Endothelial cell of umbilical vein (primary cell): ENCODE results near the gene CHMP4B. TPM values are rescaled to one million over a fixed set of nuclear protein-coding genes. Genes with fewer than 3 reads are reported as not detected.

Experiments used
- BruUV-seq: library from RNA; stranded (reverse); fragments of 400-500 nt; replicated peaks from 2 replicates; lab custom pipeline; 2021; lab: Mats Ljungman, UMichigan
- CTCF ChIA-PET: fragments of 300-600, 350-600 bp; sonication (Branson Sonifier 250); formaldehyde crosslinking; loops from one replicate; lab custom pipeline; 2021; ENCODE audit warnings: antibody characterized with exemption, inconsistent platforms; lab: Charles Lee
- POLR2A ChIA-PET: fragments of 300-600, 350-600 bp; sonication (Branson Sonifier 250); formaldehyde crosslinking; loops from one replicate; lab custom pipeline; 2021; ENCODE audit warnings: antibody characterized with exemption, inconsistent platforms; lab: Charles Lee
- DNase-seq: peaks from one replicate; pipeline ENCODE4 v3.0.0-alpha.2; 2011; ENCODE audit warnings: low read depth, low spot score
- FAIRE-seq: peaks from 2 replicates; lab custom pipeline; 2011; peaks lifted over from hg19 to GRCh38; lab: Jason Lieb, UNC
- H2AFZ ChIP-seq: 2 replicates; pipeline ENCODE4 v1.6.0; 2012; ENCODE audit warnings: low read depth, low read length, control low read depth, inconsistent platforms
- H3K27ac ChIP-seq: 2 replicates; pipeline ENCODE4 v1.5.1; 2011; ENCODE audit warnings: low read depth, mild to moderate bottlenecking, control low read depth, low read length, moderate library complexity; ENCODE audit not compliant: insufficient read depth
- H3K27me3 ChIP-seq, 2 experiments: 2 replicates each; pipeline versions ENCODE4 v1.6.0 to v1.6.1; 2011; ENCODE audit warnings: low read length in 2 of 2, mixed read lengths in 1 of 2; ENCODE audit not compliant: control insufficient read depth in 2 of 2, insufficient read depth in 2 of 2
- H3K36me3 ChIP-seq, 2 experiments: 2 replicates in 1 of 2; 3 replicates in 1 of 2; pipeline ENCODE4 v1.5.1; 2011; ENCODE audit warnings: low read length in 2 of 2, mild to moderate bottlenecking in 1 of 2, moderate library complexity in 1 of 2; ENCODE audit not compliant: control insufficient read depth in 2 of 2, insufficient read depth in 2 of 2; ENCODE audit errors: extremely low read depth in 1 of 2
- H3K4me1 ChIP-seq: 3 replicates; pipeline ENCODE4 v1.5.1; 2011; ENCODE audit warnings: mild to moderate bottlenecking, low read length; ENCODE audit not compliant: control insufficient read depth, insufficient read depth; ENCODE audit errors: extremely low read depth
- H3K4me2 ChIP-seq: 2 replicates; pipeline ENCODE4 v1.6.1; 2011; ENCODE audit warnings: low read length, control low read depth, mixed read lengths; ENCODE audit not compliant: insufficient read depth
- H3K4me3 ChIP-seq, 3 experiments: fragments of 200-600 bp in 1 of 3; sonication (generic), shearing (Covaris generic) in 1 of 3; replicated peaks in 1 of 3; 2 replicates each; pipeline ENCODE4 v1.5.1; 2011 to 2016; ENCODE audit warnings: control low read depth in 3 of 3, low read length in 3 of 3, mild to moderate bottlenecking in 2 of 3, inconsistent platforms in 1 of 3, low read depth in 1 of 3, moderate library complexity in 1 of 3; ENCODE audit not compliant: insufficient read depth in 1 of 3
- H3K79me2 ChIP-seq: 2 replicates; pipeline ENCODE4 v1.6.0; 2012; ENCODE audit warnings: low read length, inconsistent platforms; ENCODE audit not compliant: control insufficient read depth, insufficient read depth
- H3K9ac ChIP-seq: replicated peaks from 2 replicates; pipeline ENCODE3; 2011; ENCODE audit warnings: low read length, control low read depth; ENCODE audit not compliant: insufficient read depth; ENCODE audit errors: extremely low read depth
- H3K9me1 ChIP-seq: replicated peaks from 3 replicates; pipeline ENCODE4 v1.6.0; 2011; ENCODE audit warnings: mild to moderate bottlenecking, low read length; ENCODE audit not compliant: control insufficient read depth, insufficient read depth; ENCODE audit errors: extremely low read depth
- H3K9me3 ChIP-seq: replicated peaks from 2 replicates; pipeline ENCODE4 v1.5.1; 2012; ENCODE audit warnings: low read length, inconsistent platforms; ENCODE audit not compliant: control insufficient read depth, insufficient read depth
- H4K20me1 ChIP-seq: replicated peaks from 2 replicates; pipeline ENCODE3; 2011; ENCODE audit warnings: mild to moderate bottlenecking, low read length; ENCODE audit not compliant: control insufficient read depth, insufficient read depth; ENCODE audit errors: extremely low read depth
- EZH2 ChIP-seq: IDR thresholded peaks from 2 replicates; pipeline ENCODE4 v1.6.1; 2012; ENCODE audit warnings: borderline replicate concordance, low read depth, mild to moderate bottlenecking, moderate library complexity, low read length, inconsistent platforms; ENCODE audit not compliant: severe bottlenecking
- FOS ChIP-seq: IDR thresholded peaks from 2 replicates; pipeline ENCODE4 v1.6.1; 2011; ENCODE audit warnings: mild to moderate bottlenecking, low read length, moderate library complexity, borderline replicate concordance; ENCODE audit not compliant: insufficient read depth
- GATA2 ChIP-seq: IDR thresholded peaks from 2 replicates; pipeline ENCODE4 v1.7.0; 2011; ENCODE audit warnings: low read depth, mild to moderate bottlenecking, moderate library complexity, mixed read lengths, low read length; ENCODE audit not compliant: insufficient read length, insufficient read depth
- JUN ChIP-seq: IDR thresholded peaks from 2 replicates; pipeline ENCODE4 v1.6.1; 2011; ENCODE audit warnings: borderline replicate concordance, low read depth; ENCODE audit not compliant: insufficient read length, insufficient read depth
- MYC ChIP-seq: IDR thresholded peaks from one replicate; pipeline ENCODE4 v1.6.1; 2011; ENCODE audit warnings: mild to moderate bottlenecking, low read depth, low read length
- POLR2A ChIP-seq: IDR thresholded peaks from 2 replicates; pipeline ENCODE4 v1.6.1; 2012; ENCODE audit warnings: low read depth, mild to moderate bottlenecking, control low read depth, low read length
- POLR2AphosphoS5 ChIP-seq: IDR thresholded peaks from 2 replicates; pipeline ENCODE4 v1.6.1; 2012; ENCODE audit warnings: low read depth, mild to moderate bottlenecking, control low read depth, low read length, moderate library complexity; ENCODE audit not compliant: insufficient read depth
- dilution Hi-C: fragments of 300-500 bp; cut with MboI; formaldehyde crosslinking; loops from one replicate; pipeline ENCODE4 v1.15.0; 2019; ENCODE audit warnings: low sequenced_read_pairs; ENCODE audit not compliant: extremely low pct_ligation_motif_present
- intact Hi-C: fragments of 100-400 bp; cut with micrococcal nuclease; formaldehyde crosslinking; loops from one replicate; pipeline ENCODE4 v1.10.0; 2022
- polyA plus RNA-seq, 4 experiments: library from polyadenylated mRNA; depleted of rRNA in 3 of 4; stranded (reverse) in 3 of 4; unstranded in 1 of 4; fragments of >200 nt; gene quantifications; 2 replicates each; pipeline versions ENCODE4 v1.2.1 to v1.2.3, GENCODE V29; 2011 to 2012; ENCODE audit warnings: missing spikeins in 1 of 4
- total RNA-seq: library from RNA; stranded (reverse); gene quantifications from 2 replicates; pipeline ENCODE4 v1.2.3, GENCODE V29; 2021
- TF ChIP-seq, protein P1 (sequence below): IDR thresholded peaks from 2 replicates; pipeline ENCODE4 v1.6.1; 2011; ENCODE audit not compliant: insufficient read depth, insufficient read length
- TF ChIP-seq, protein P2 (sequence below), 2 donors: IDR thresholded peaks; 1 replicate in 1 of 2; 2 replicates in 1 of 2; pipeline ENCODE4 v1.5.1; 2011; ENCODE audit warnings: low read length in 2 of 2, mild to moderate bottlenecking in 2 of 2, moderate library complexity in 2 of 2, control low read depth in 1 of 2, inconsistent platforms in 1 of 2, low read depth in 1 of 2; ENCODE audit not compliant: insufficient read depth in 1 of 2; ENCODE audit errors: extremely low read depth in 1 of 2

Gene CHMP4B
- total and polyA plus RNA-seq, 2 donors (not counting 3 experiments of a cell fraction or from before 2014, with no cell fraction given): 64.7 to 112 TPM

DNA sequence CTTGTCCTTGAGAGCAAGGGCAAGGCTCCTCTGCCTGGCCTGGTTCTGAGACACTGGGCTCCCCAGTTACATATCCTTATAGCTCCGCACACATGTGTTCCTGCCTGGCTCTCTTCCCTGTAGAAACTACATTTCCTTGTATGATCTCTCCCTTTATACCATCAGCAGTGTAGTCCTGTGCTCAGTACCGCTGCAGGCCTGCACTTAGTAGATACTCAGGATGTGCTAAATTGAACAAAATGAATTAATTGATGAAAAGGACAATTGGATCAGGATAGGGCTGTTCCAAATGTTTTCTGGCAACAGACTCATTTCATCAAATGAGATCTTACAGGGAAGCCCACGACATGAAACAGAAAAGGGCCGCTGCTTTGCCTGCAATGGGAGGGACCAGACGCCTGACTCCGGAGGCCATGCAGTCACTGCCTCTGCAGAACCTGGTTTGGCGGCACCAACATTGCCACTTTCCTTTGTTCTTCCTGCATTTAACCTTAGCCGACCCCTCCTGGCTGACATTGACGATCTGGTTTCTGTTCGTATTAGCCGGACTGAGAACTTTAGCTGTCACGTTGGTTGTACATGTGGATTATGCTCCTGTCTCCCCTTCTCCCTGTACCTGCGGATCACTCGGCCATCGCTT lies 53.3 kb downstream of the CHMP4B start:
- intact Hi-C loops: no loop called here
- Histone ChIP-seq H3K4me2 (no peak overlapping the region), H3K9ac (no peak overlapping the region), H4K20me1 (no peaks in the 10 kb centered on the region), H2AFZ (no peak overlapping the region), H3K4me1 (peaks cover 7% of the 10 kb centered on the region), H3K27me3 (peaks cover 1 to 7% of the 10 kb centered on the region in 2 experiments), H3K9me3 (no peaks in the 10 kb centered on the region), H3K4me3 (no peak overlapping the region), H3K36me3 (no peaks in the 10 kb centered on the region), H3K79me2 (no peaks in the 10 kb centered on the region), H3K27ac (no peak overlapping the region), H3K9me1 (no peaks in the 10 kb centered on the region)
- DNase-seq: no peak
- BruUV-seq: no TSS peak
- dilution Hi-C loops: no loop called here
- CTCF ChIA-PET: interaction anchor here (0.5 to 6.1 kb wide), 6 partner anchors 69 to 218 kb away, joined by 3 to 158 read pairs (median 12); no protein-coding TSS in a partner anchor
- POLR2A ChIA-PET: no interaction called here
- TF ChIP-seq, protein P1, sequence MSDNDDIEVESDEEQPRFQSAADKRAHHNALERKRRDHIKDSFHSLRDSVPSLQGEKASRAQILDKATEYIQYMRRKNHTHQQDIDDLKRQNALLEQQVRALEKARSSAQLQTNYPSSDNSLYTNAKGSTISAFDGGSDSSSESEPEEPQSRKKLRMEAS: no peak
- no peak for TF ChIP-seq POLR2AphosphoS5
- TF ChIP-seq FOS: no peak
- TF ChIP-seq GATA2: no peak
- no peak for TF ChIP-seq POLR2A
- TF ChIP-seq, protein P2, sequence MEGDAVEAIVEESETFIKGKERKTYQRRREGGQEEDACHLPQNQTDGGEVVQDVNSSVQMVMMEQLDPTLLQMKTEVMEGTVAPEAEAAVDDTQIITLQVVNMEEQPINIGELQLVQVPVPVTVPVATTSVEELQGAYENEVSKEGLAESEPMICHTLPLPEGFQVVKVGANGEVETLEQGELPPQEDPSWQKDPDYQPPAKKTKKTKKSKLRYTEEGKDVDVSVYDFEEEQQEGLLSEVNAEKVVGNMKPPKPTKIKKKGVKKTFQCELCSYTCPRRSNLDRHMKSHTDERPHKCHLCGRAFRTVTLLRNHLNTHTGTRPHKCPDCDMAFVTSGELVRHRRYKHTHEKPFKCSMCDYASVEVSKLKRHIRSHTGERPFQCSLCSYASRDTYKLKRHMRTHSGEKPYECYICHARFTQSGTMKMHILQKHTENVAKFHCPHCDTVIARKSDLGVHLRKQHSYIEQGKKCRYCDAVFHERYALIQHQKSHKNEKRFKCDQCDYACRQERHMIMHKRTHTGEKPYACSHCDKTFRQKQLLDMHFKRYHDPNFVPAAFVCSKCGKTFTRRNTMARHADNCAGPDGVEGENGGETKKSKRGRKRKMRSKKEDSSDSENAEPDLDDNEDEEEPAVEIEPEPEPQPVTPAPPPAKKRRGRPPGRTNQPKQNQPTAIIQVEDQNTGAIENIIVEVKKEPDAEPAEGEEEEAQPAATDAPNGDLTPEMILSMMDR (IDR thresholded peaks at IDR 0.05; ENCODE audit: extremely low read depth in 1 of 2, insufficient read depth in 1 of 2, low read depth in 1 of 2, low read length in 2 of 2): no peak
- TF ChIP-seq JUN: no peak
- no peak for TF ChIP-seq EZH2
- TF ChIP-seq MYC: no peak
- no peak for FAIRE-seq
